NCI-H187 treated with DMSO at 0.1 percent for 48 hours (cell line): ENCODE measurements around the gene TATDN2.

Experiments used
- DNase-seq: peaks from one replicate; lab custom pipeline; 2025; lab: John Stamatoyannopoulos, UW

The TATDN2 gene

GRCh38 chr3:10317311-10317960, 69.2 kb downstream of the TATDN2 start:
- DNase-seq = no peak

- DNase-seq = no peak
These were observed 69.7 kb downstream of the TATDN2 start for GRCh38 chr3:10317961-10318350.

- no peak for DNase-seq
These were observed 71.0 kb downstream of the TATDN2 start for GRCh38 chr3:10319251-10319650.

GRCh38 chr3:10319804-10320203, 71.5 kb downstream of the TATDN2 start:
- DNase-seq = no peak

GRCh38 chr3:10320320-10320677, 72.0 kb downstream of the TATDN2 start:
- DNase-seq = no peak

GRCh38 chr3:10321630-10322351, 73.5 kb downstream of the TATDN2 start:
- no peak for DNase-seq

GRCh38 chr3:10322352-10322710, 74.1 kb downstream of the TATDN2 start:
- no peak for DNase-seq

GRCh38 chr3:10327592-10327991, 79.3 kb downstream of the TATDN2 start:
- no peak for DNase-seq

GRCh38 chr3:10328460-10329071, 80.3 kb downstream of the TATDN2 start:
- no peak for DNase-seq

GRCh38 chr3:10329495-10330015, 81.3 kb downstream of the TATDN2 start:
- no peak for DNase-seq

- no peak for DNase-seq
These were observed 82.1 kb downstream of the TATDN2 start for GRCh38 chr3:10330319-10330718.
